ENCODE data around the gene EPG5.
"Not testable (repeated sequence)": the region's sequence is repeated elsewhere in the genome, so short reads cannot be mapped to it uniquely, and the experiment has no call there.

The EPG5 gene

GRCh38 chr18:45839414-45840395 lies 127.4 kb downstream of the EPG5 start:
- DNase-seq (ENCODE audit: low read depth in 3 of 3, low spot score in 1 of 3) = no peak

- no peak for DNase-seq (ENCODE audit: low read depth in 3 of 3, low spot score in 1 of 3)
Observed at GRCh38 chr18:45838302-45839070, 128.6 kb downstream of the EPG5 start.

- DNase-seq (ENCODE audit: low read depth in 3 of 3, low spot score in 1 of 3) = peak in 1 of 3 donors; percentile 16
Observed at GRCh38 chr18:45837283-45838070, 129.7 kb downstream of the EPG5 start.

GRCh38 chr18:45836242-45837205 lies 130.6 kb downstream of the EPG5 start:
- DNase-seq (ENCODE audit: low read depth in 3 of 3, low spot score in 1 of 3) = no peak

GRCh38 chr18:45835057-45835636 lies 132.0 kb downstream of the EPG5 start:
- DNase-seq (ENCODE audit: low read depth in 3 of 3, low spot score in 1 of 3) = no peak

GRCh38 chr18:45834306-45834705 lies 132.8 kb downstream of the EPG5 start:
- DNase-seq (ENCODE audit: low read depth in 3 of 3, low spot score in 1 of 3) = no peak

- DNase-seq (ENCODE audit: low read depth in 3 of 3, low spot score in 1 of 3) = no peak
Observed at GRCh38 chr18:45833846-45834245, 133.3 kb downstream of the EPG5 start.

GRCh38 chr18:45830917-45831316 lies 136.2 kb downstream of the EPG5 start:
- no peak for DNase-seq (ENCODE audit: low read depth in 3 of 3, low spot score in 1 of 3)

GRCh38 chr18:45829855-45830254 lies 137.3 kb downstream of the EPG5 start:
- no peak for DNase-seq (ENCODE audit: low read depth in 3 of 3, low spot score in 1 of 3)

- no peak for DNase-seq (ENCODE audit: low read depth in 3 of 3, low spot score in 1 of 3)
Observed at GRCh38 chr18:45828917-45829811, 138.0 kb downstream of the EPG5 start.

GRCh38 chr18:45826716-45827115 lies 140.4 kb downstream of the EPG5 start:
- DNase-seq (ENCODE audit: low read depth in 3 of 3, low spot score in 1 of 3) = not testable (repeated sequence)

- DNase-seq (ENCODE audit: low read depth in 3 of 3, low spot score in 1 of 3) = no peak
Observed at GRCh38 chr18:45826084-45826483, 141.0 kb downstream of the EPG5 start.

GRCh38 chr18:45825258-45826044 lies 141.7 kb downstream of the EPG5 start, which contains the start of gene SIGLEC15:
Gene SIGLEC15, plus strand, starts transcription at chr18:45825675. Its CDS starts 54 bp downstream, at chr18:45825729.
- DNase-seq (ENCODE audit: low read depth in 3 of 3, low spot score in 1 of 3) = no peak

GRCh38 chr18:45821711-45822110 lies 145.4 kb downstream of the EPG5 start:
- no peak for DNase-seq (ENCODE audit: low read depth in 3 of 3, low spot score in 1 of 3)

GRCh38 chr18:45821026-45821425 lies 146.1 kb downstream of the EPG5 start:
- no peak for DNase-seq (ENCODE audit: low read depth in 3 of 3, low spot score in 1 of 3)

GRCh38 chr18:45820106-45820745 lies 146.9 kb downstream of the EPG5 start:
- no peak for DNase-seq (ENCODE audit: low read depth in 3 of 3, low spot score in 1 of 3)

- not testable (repeated sequence) for DNase-seq (ENCODE audit: low read depth in 3 of 3, low spot score in 1 of 3)
Observed at GRCh38 chr18:45818765-45819164, 148.4 kb downstream of the EPG5 start.

Measured in stimulated activated CD4-positive, alpha-beta T cell treated with anti-CD3 and anti-CD28 coated beads, TNF-alpha, amount 100 ng/mL, for 1 hour (primary cell).